PC-3 (cell line): Measurements from ENCODE around the gene GRID2IP. TPM values are rescaled to one million over a fixed set of nuclear protein-coding genes. Genes with fewer than 3 reads are reported as not detected.

Source experiments
- ATAC-seq: fragments of 200-7000 bp; cut with Tn5 transposase; 2 replicates; pipeline ENCODE4 v1.9.1; 2020; ENCODE audit warnings: mild to moderate bottlenecking, moderate library complexity
- BruUV-seq: library from RNA; stranded (reverse); fragments of 400-500 nt; replicated peaks from 2 replicates; lab custom pipeline; 2021; lab: Mats Ljungman, UMichigan
- CTCF ChIA-PET: fragments of 300-600 bp; sonication (Branson Sonifier 250); formaldehyde crosslinking; loops from one replicate; lab custom pipeline; 2022; ENCODE audit warnings: antibody characterized with exemption; lab: Charles Lee
- POLR2A ChIA-PET: fragments of 300-600 bp; sonication (Branson Sonifier 250); formaldehyde crosslinking; loops from one replicate; lab custom pipeline; 2022; ENCODE audit warnings: antibody characterized with exemption; ENCODE audit not compliant: unreplicated experiment; lab: Charles Lee
- DNase-seq: peaks from one replicate; pipeline ENCODE4 v3.0.0-alpha.2; 2015
- H2AFZ ChIP-seq: fragments of 300-600 bp; sonication (generic); 2 replicates; pipeline ENCODE4 v1.6.0; 2016; ENCODE audit warnings: antibody characterized with exemption, low read length
- H3F3A ChIP-seq: fragments of 300-600 bp; sonication (generic); one replicate; pipeline ENCODE4 v1.6.0; 2017; ENCODE audit warnings: antibody characterized with exemption, low read length, control low read depth, mild to moderate bottlenecking; ENCODE audit not compliant: unreplicated experiment
- H3K27ac ChIP-seq: fragments of 300-600 bp; sonication (generic); 2 replicates; pipeline ENCODE4 v1.5.1; 2016; ENCODE audit warnings: mild to moderate bottlenecking, low read length
- H3K27me3 ChIP-seq: fragments of 300-600 bp; sonication (generic); 2 replicates; pipeline ENCODE4 v1.6.1; 2016; ENCODE audit warnings: low read length, mixed read lengths
- H3K36me3 ChIP-seq: fragments of 300-600 bp; sonication (generic); 2 replicates; pipeline ENCODE4 v1.6.1; 2016; ENCODE audit warnings: low read depth, mixed run types, low read length, mixed read lengths
- H3K4me1 ChIP-seq: fragments of 300-600 bp; sonication (generic); 2 replicates; pipeline ENCODE4 v1.5.1; 2016; ENCODE audit warnings: low read length; ENCODE audit not compliant: insufficient read depth
- H3K4me2 ChIP-seq: fragments of 300-600 bp; sonication (generic); 2 replicates; pipeline ENCODE4 v1.6.0; 2016; ENCODE audit warnings: low read length
- H3K4me3 ChIP-seq: fragments of 300-600 bp; sonication (generic); 2 replicates; pipeline ENCODE4 v1.5.1; 2016; ENCODE audit warnings: mild to moderate bottlenecking, low read length, mixed read lengths
- H3K79me2 ChIP-seq: fragments of 300-600 bp; sonication (generic); 2 replicates; pipeline ENCODE4 v1.6.1; 2017; ENCODE audit warnings: low read length, mixed read lengths
- H3K9ac ChIP-seq: fragments of 300-600 bp; sonication (generic); 2 replicates; pipeline ENCODE4 v1.6.0; 2016; ENCODE audit warnings: mild to moderate bottlenecking, low read length
- H3K9me2 ChIP-seq: fragments of 300-600 bp; sonication (generic); replicated peaks from 2 replicates; pipeline ENCODE4 v1.6.1; 2016; ENCODE audit warnings: mixed run types, low read length, mixed read lengths
- H3K9me3 ChIP-seq: fragments of 300-600 bp; sonication (generic); 2 replicates; pipeline ENCODE4 v1.6.1; 2016; ENCODE audit warnings: low read length, mixed read lengths
- H4K20me1 ChIP-seq: fragments of 300-600 bp; sonication (generic); 2 replicates; pipeline ENCODE4 v1.6.1; 2016; ENCODE audit warnings: low read length, mixed read lengths
- CTCF ChIP-seq: fragments of 300-600 bp; sonication (generic); conservative IDR thresholded peaks from 2 replicates; pipeline ENCODE4 v1.5.1; 2017; ENCODE audit warnings: antibody characterized with exemption, low read depth, mild to moderate bottlenecking, low read length
- EZH2 ChIP-seq: fragments of 300-600 bp; sonication (generic); IDR thresholded peaks from one replicate; pipeline ENCODE4 v1.6.1; 2017; ENCODE audit warnings: antibody characterized with exemption, mild to moderate bottlenecking, low read length; ENCODE audit not compliant: unreplicated experiment
- EZH2phosphoT487 ChIP-seq: fragments of 300-600 bp; sonication (generic); IDR thresholded peaks from 2 replicates; pipeline ENCODE4 v1.6.1; 2018; ENCODE audit warnings: mild to moderate bottlenecking, antibody characterized with exemption, low read length, borderline replicate concordance
- intact Hi-C: fragments of 100-400 bp; cut with micrococcal nuclease; formaldehyde crosslinking; loops from 2 replicates; pipeline ENCODE4 v1.9.0; 2023
- total RNA-seq: library from RNA; depleted of rRNA; stranded (reverse); fragments of >200 nt; gene quantifications from 2 replicates; pipeline ENCODE4 v1.2.3, GENCODE V29; 2014

The GRID2IP gene
- total RNA-seq, 1 experiment from 2014 or later, result not detected

DNA sequence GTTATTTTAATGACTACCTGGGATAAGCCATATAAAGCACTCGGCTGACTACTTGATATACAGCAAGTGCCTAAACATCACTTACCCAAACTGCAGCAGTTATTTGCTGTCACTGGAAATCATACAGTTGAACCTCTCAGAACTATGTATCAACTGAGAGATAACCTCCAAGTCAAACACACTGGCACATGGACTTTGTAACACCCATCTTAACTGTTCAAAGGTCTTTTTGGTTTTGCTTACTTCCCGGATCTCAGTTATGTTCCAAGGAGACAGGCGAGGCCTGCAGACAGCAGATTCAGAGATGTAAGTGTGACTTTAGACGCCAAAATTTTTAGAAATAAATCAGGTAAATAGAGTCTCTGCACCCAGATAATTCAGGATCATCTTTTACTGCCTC lies 69.0 kb downstream of the GRID2IP start:
- Histone ChIP-seq H3K4me2 (peak overlapping the region; percentile 79), H3K4me3 (peak overlapping the region; percentile 100), H3K27me3 (no peaks in the 10 kb centered on the region), H3K27ac (no peak overlapping the region), H3K79me2 (peaks cover 66% of the 10 kb centered on the region), H3K4me1 (peaks cover 32% of the 10 kb centered on the region), H3K9ac (peak overlapping the region; percentile 95), H3K36me3 (peaks cover 15% of the 10 kb centered on the region; the same call in 1 of the 2 replicates), H3K9me3 (no peaks in the 10 kb centered on the region), H4K20me1 (peaks cover 57% of the 10 kb centered on the region), H3K9me2 (no peaks in the 10 kb centered on the region), H3F3A (no peaks in the 10 kb centered on the region), H2AFZ (no peak overlapping the region)
- no peak for ATAC-seq
- POLR2A ChIA-PET, result interaction anchor here (0.5 kb wide), 1 partner anchor 178 kb away, joined by 38 read pairs; no protein-coding TSS in a partner anchor
- CTCF ChIA-PET, result no interaction called here
- TSS peak; percentile 49 for BruUV-seq
- TF ChIP-seq EZH2 (no peak), CTCF (no peak), EZH2phosphoT487 (no peak)
- intact Hi-C loops, result no loop called here
- peak; percentile 14 for DNase-seq

- POLR2A ChIA-PET, result no interaction called here
- peaks cover 66% of the 10 kb centered on the region for H4K20me1 ChIP-seq
Measured at GRCh38 chr7:6481445-6481844, 69.8 kb downstream of the GRID2IP start.

More at GRCh38 chr7:6481445-6481844, 69.8 kb downstream of the GRID2IP start:
- H3K9me2 ChIP-seq, result no peaks in the 10 kb centered on the region
- peaks cover 75% of the 10 kb centered on the region for H3K79me2 ChIP-seq
- no peak for ATAC-seq
- no peaks in the 10 kb centered on the region for H3K27me3 ChIP-seq
- CTCF ChIA-PET, result no interaction called here
- H3K9me3 ChIP-seq, result no peaks in the 10 kb centered on the region
- H3F3A ChIP-seq, result no peaks in the 10 kb centered on the region
- H3K9ac ChIP-seq, result 0 out of 2 replicates have a peak overlapping the region, but pooled peaks have one; percentile 95
- BruUV-seq, result no TSS peak
- H3K27ac ChIP-seq, result no peak overlapping the region
- DNase-seq, result no peak
- peak overlapping the region; percentile 79 for H3K4me2 ChIP-seq
- H2AFZ ChIP-seq, result no peak overlapping the region
- H3K4me1 ChIP-seq, result peaks cover 32% of the 10 kb centered on the region
- H3K4me3 ChIP-seq, result peak overlapping the region; percentile 100
- peaks cover 15% of the 10 kb centered on the region; the same call in 1 of the 2 replicates for H3K36me3 ChIP-seq
- TF ChIP-seq EZH2phosphoT487, result no peak
- TF ChIP-seq CTCF, result no peak
- intact Hi-C loops, result no loop called here
